ENCODE measurements around the gene GPATCH8. TPM values are rescaled to one million over a fixed set of nuclear protein-coding genes. Genes with fewer than 3 reads are reported as not detected.

GPATCH8 gene
- total RNA-seq, 1 donor from 2014 or later, result 39.0 TPM

DNA sequence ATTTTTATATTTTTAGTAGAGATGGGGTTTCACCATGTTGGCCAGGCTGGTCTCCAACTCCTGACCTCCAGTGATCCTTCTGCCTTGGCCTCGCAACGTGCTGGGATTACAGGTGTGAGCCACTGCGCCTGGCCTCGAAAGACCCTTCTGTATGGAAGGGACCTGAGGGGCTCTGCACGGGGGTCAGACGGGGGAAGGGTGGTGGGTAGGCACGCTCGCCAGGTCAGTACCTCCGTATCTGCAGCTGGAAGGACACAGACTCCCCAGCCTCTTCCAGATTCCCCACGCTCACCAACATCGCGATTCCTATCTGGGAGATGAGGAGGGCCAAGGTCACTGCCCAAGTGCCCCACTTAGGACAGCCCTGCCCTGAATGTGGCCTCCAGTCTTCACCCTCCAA, 126.4 kb downstream of the GPATCH8 start:
- no peak for DNase-seq (ENCODE audit: extremely low spot score in 2 of 2)
- H3K4me3 ChIP-seq, result no peak overlapping the region
- no peaks in the 10 kb centered on the region for H3K9me3 ChIP-seq
- intact Hi-C loops (cut with DNase I), result no loop called here
- H3K36me3 ChIP-seq, result no peaks in the 10 kb centered on the region
- no peak overlapping the region for H3K27ac ChIP-seq
- no peaks in the 10 kb centered on the region for H3K27me3 ChIP-seq
- H3K4me1 ChIP-seq, result peaks cover 14% of the 10 kb centered on the region
- TF ChIP-seq POLR2A (IDR thresholded peaks at IDR 0.05) (no peak), POLR2AphosphoS5 (IDR thresholded peaks at IDR 0.05; ENCODE audit: insufficient read depth in 1 of 2, low read depth in 1 of 2) (no peak)
- TF ChIP-seq, protein P1, sequence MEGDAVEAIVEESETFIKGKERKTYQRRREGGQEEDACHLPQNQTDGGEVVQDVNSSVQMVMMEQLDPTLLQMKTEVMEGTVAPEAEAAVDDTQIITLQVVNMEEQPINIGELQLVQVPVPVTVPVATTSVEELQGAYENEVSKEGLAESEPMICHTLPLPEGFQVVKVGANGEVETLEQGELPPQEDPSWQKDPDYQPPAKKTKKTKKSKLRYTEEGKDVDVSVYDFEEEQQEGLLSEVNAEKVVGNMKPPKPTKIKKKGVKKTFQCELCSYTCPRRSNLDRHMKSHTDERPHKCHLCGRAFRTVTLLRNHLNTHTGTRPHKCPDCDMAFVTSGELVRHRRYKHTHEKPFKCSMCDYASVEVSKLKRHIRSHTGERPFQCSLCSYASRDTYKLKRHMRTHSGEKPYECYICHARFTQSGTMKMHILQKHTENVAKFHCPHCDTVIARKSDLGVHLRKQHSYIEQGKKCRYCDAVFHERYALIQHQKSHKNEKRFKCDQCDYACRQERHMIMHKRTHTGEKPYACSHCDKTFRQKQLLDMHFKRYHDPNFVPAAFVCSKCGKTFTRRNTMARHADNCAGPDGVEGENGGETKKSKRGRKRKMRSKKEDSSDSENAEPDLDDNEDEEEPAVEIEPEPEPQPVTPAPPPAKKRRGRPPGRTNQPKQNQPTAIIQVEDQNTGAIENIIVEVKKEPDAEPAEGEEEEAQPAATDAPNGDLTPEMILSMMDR (IDR thresholded peaks at IDR 0.05), result no peak

DNA sequence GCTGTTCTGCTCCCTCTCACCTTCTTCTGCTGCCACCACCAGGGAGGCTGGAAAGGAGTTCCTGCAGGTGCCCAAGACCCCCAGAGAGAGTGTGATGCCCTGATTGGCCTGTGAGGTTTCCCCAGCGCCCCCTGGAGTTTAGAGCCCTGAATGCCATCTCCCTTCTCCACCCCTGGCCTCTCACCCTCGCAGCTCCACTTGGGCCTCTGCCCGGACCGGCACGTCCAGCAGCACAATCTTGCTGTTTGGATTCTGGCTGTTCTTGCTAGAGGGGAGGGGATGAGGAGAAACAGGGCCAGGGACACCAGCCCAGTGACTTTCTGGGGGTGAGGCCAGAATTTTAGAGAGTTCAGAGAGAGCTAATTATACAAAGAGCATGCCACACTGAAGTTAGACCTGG, 127.1 kb downstream of the GPATCH8 start:
- H3K4me3 ChIP-seq, result no peak overlapping the region
- H3K27ac ChIP-seq, result no peak overlapping the region
- no peaks in the 10 kb centered on the region for H3K9me3 ChIP-seq
- H3K36me3 ChIP-seq, result no peaks in the 10 kb centered on the region
- TF ChIP-seq, protein P1 (IDR thresholded peaks at IDR 0.05), result no peak
- TF ChIP-seq POLR2A (IDR thresholded peaks at IDR 0.05) (no peak), POLR2AphosphoS5 (IDR thresholded peaks at IDR 0.05; ENCODE audit: insufficient read depth in 1 of 2, low read depth in 1 of 2) (no peak)
- intact Hi-C loops (cut with DNase I), result no loop called here
- H3K4me1 ChIP-seq, result peaks cover 14% of the 10 kb centered on the region
- no peaks in the 10 kb centered on the region for H3K27me3 ChIP-seq
- no peak for DNase-seq (ENCODE audit: extremely low spot score in 2 of 2)

DNA sequence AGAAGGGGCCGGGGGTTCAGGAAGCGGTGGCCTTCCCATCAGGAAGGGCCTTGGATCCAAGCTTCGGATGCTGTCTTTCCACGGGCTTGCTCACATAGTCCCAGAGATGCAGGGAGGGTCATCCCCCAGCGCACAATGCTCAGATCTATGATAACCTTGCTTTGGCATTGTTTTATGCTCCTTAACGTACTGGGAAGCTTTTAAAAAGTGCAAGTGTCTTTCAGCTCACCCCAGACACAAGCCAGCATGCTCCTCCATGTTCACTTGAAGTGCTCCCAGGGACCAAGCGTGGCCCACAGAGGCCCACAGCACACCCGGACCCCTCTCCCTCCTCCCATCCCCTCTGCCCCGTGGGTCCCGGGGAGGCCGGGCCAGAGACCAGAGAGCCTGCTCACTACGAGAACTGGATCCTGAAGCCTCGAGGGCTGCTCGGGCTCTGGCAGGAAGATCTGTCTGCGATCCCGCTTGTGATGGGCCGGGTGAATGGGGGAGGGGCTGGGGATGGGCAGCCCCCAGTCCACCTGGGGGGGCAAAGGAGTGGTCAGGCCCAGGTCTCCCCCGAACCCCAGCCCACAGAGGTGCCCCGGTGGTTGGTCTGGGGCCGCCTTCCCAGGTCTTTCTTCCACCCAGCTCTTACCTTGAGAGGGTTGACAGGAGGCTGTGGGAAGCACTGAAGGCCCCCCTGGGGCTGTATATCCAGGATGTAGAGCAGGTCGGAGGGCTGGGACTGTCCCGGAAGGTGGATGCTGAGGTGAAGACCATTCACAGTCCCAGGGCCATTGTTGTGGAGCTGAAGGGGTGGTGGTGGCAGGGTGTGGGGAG, 127.8 kb downstream of the GPATCH8 start:
- Histone ChIP-seq H3K4me3 (no peak overlapping the region), H3K36me3 (no peaks in the 10 kb centered on the region), H3K4me1 (peaks cover 14% of the 10 kb centered on the region), H3K27ac (no peak overlapping the region), H3K27me3 (no peaks in the 10 kb centered on the region), H3K9me3 (no peaks in the 10 kb centered on the region)
- intact Hi-C loops (cut with DNase I), result no loop called here
- TF ChIP-seq POLR2AphosphoS5 (IDR thresholded peaks at IDR 0.05; ENCODE audit: insufficient read depth in 1 of 2, low read depth in 1 of 2), result no peak
- TF ChIP-seq, protein P1 (IDR thresholded peaks at IDR 0.05), result no peak
- no peak for TF ChIP-seq POLR2A (IDR thresholded peaks at IDR 0.05)
- no peak for DNase-seq (ENCODE audit: extremely low spot score in 2 of 2)

DNA sequence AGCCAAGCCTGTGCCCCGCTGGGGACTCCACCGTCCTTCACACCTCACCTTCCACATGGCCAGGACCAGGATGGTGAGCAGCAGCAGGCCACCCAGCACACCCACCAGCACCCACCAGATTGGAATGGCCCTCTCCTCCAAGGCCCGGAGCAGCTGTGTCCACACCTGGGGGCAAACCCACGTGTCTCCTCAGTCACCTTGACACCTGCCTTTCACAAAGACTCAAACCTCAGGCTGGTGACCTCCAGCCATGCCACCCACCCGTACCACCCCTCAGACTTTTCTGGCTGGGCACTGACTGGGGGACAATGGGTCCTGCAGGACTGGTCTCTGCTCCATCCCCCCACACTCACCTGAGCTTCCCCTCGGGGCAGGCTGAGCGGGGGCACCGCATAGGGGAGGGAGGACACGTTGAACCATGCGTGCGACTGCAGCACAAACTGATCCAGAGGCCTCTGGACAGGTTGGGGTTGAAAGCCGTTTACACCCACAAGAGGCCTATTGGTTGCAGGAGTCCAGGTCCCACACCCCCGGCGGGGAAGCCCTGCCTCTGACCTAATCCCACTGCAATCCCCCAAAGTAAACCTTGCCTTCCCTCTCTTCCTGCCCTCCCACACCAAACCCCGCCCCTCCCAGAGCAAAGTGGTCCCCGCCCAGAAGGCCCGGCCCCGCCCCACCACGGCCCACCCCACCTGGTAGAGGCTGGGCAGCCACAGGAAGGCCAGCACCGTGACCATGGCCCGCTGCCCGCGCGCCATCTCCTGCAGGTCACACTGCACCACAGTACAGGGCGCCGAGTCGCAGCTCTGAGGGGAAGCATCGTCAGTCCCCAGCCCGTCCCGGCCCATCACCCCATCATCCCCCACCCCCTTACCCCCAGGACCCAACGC, 128.7 kb downstream of the GPATCH8 start:
- Histone ChIP-seq H3K4me1 (peaks cover 14% of the 10 kb centered on the region), H3K4me3 (no peak overlapping the region), H3K36me3 (no peaks in the 10 kb centered on the region), H3K9me3 (no peaks in the 10 kb centered on the region), H3K27ac (no peak overlapping the region), H3K27me3 (no peaks in the 10 kb centered on the region)
- intact Hi-C loops (cut with DNase I), result no loop called here
- TF ChIP-seq, protein P1 (IDR thresholded peaks at IDR 0.05), result no peak
- no peak for TF ChIP-seq POLR2A (IDR thresholded peaks at IDR 0.05)
- no peak for TF ChIP-seq POLR2AphosphoS5 (IDR thresholded peaks at IDR 0.05; ENCODE audit: insufficient read depth in 1 of 2, low read depth in 1 of 2)
- no peak for DNase-seq (ENCODE audit: extremely low spot score in 2 of 2)
